Calu3 (cell line): Measurements from ENCODE around the gene AIG1. TPM values are rescaled to one million over a fixed set of nuclear protein-coding genes. Genes with fewer than 3 reads are reported as not detected.

Experiments
- BruUV-seq: library from RNA; stranded (reverse); fragments of 400-500 nt; replicated peaks from 2 replicates; lab custom pipeline; 2021; lab: Mats Ljungman, UMichigan
- CTCF ChIA-PET: fragments of 300-600 bp; sonication (Branson Sonifier 250); formaldehyde crosslinking; loops from one replicate; lab custom pipeline; 2022; ENCODE audit warnings: antibody characterized with exemption; lab: Charles Lee
- DNase-seq: peaks from one replicate; pipeline ENCODE4 v3.0.0; 2022
- H3K27ac Mint-ChIP-seq: one replicate; pipeline ENCODE4 v1.8.0; 2022; ENCODE audit warnings: mixed read lengths; ENCODE audit not compliant: unreplicated experiment
- H3K27me3 Mint-ChIP-seq: one replicate; pipeline ENCODE4 v1.8.0; 2022; ENCODE audit warnings: mixed read lengths; ENCODE audit not compliant: unreplicated experiment
- H3K36me3 Mint-ChIP-seq: one replicate; pipeline ENCODE4 v1.8.0; 2022; ENCODE audit warnings: mild to moderate bottlenecking, moderate library complexity, mixed read lengths; ENCODE audit not compliant: insufficient read depth, unreplicated experiment
- H3K4me1 Mint-ChIP-seq: one replicate; pipeline ENCODE4 v1.8.0; 2022; ENCODE audit warnings: mild to moderate bottlenecking, low read depth, mixed read lengths; ENCODE audit not compliant: unreplicated experiment
- H3K4me3 Mint-ChIP-seq: one replicate; pipeline ENCODE4 v1.8.0; 2022; ENCODE audit warnings: mild to moderate bottlenecking, low read depth, moderate library complexity, mixed read lengths; ENCODE audit not compliant: unreplicated experiment
- H3K9me3 Mint-ChIP-seq: one replicate; pipeline ENCODE4 v1.8.0; 2022; ENCODE audit warnings: low read depth, mixed read lengths; ENCODE audit not compliant: unreplicated experiment
- intact Hi-C: fragments of 100-400 bp; cut with micrococcal nuclease; formaldehyde crosslinking; loops from one replicate; pipeline ENCODE4 v1.10.0; 2022; ENCODE audit not compliant: unreplicated experiment
- total RNA-seq: library from RNA; stranded (reverse); gene quantifications from 2 replicates; pipeline ENCODE4 v1.2.3, GENCODE V29; 2022
- TF ChIP-seq, protein P1 (sequence below): fragments of 200-600 bp; IDR thresholded peaks from one replicate; pipeline ENCODE4 v1.8.0; 2022; ENCODE audit warnings: antibody characterized with exemption; ENCODE audit not compliant: unreplicated experiment

The AIG1 gene
- total RNA-seq, 1 experiment from 2014 or later, result 57.2 TPM

DNA sequence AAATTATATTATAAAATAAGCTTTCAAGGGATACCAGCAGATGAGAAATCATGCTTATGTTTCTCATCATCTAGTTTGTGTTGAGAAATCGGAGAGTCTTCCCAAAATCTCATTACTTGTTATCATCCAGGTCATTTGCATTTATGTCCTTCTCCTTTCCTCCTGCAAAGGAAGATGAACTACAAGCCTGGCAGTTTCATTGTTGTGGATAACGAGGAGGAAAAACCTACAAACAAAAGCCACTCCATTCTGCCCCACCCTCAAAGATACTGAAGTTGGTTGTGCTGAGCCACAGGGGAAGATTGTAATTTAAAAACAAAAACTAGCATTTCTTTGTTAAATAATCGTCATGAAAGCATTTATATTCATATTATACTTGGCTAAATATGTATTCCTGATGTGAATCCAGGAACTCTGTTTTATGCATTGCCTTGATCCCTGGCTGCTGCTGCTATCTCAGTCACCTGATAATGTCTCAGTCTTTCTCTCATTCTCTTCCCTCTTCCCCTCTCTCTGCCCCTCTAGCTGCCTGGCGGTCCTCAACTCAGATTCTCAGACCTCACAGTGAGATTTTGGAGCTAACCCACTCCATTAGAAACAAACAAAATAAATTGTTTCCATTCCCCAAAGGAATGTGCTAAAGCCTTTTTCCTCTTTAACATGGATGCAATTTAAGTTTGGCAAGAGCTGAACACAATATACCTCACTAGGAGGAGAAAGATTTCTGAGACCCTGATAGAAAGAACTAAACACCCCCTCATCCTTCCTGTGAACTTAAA, 204.5 kb downstream of the AIG1 start:
- H3K27ac Mint-ChIP-seq, result no peak overlapping the region
- no peaks in the 10 kb centered on the region for H3K4me1 Mint-ChIP-seq
- no peak for DNase-seq
- H3K9me3 Mint-ChIP-seq, result no peaks in the 10 kb centered on the region
- H3K36me3 Mint-ChIP-seq, result no peaks in the 10 kb centered on the region
- intact Hi-C loops, result no loop called here
- no TSS peak for BruUV-seq
- no peaks in the 10 kb centered on the region for H3K27me3 Mint-ChIP-seq
- no peak overlapping the region for H3K4me3 Mint-ChIP-seq
- CTCF ChIA-PET, result interaction anchor here (0.7 kb wide), 1 partner anchor 18 kb away, joined by 3 read pairs; no protein-coding TSS in a partner anchor
- TF ChIP-seq, protein P1, sequence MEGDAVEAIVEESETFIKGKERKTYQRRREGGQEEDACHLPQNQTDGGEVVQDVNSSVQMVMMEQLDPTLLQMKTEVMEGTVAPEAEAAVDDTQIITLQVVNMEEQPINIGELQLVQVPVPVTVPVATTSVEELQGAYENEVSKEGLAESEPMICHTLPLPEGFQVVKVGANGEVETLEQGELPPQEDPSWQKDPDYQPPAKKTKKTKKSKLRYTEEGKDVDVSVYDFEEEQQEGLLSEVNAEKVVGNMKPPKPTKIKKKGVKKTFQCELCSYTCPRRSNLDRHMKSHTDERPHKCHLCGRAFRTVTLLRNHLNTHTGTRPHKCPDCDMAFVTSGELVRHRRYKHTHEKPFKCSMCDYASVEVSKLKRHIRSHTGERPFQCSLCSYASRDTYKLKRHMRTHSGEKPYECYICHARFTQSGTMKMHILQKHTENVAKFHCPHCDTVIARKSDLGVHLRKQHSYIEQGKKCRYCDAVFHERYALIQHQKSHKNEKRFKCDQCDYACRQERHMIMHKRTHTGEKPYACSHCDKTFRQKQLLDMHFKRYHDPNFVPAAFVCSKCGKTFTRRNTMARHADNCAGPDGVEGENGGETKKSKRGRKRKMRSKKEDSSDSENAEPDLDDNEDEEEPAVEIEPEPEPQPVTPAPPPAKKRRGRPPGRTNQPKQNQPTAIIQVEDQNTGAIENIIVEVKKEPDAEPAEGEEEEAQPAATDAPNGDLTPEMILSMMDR, result no peak

DNA sequence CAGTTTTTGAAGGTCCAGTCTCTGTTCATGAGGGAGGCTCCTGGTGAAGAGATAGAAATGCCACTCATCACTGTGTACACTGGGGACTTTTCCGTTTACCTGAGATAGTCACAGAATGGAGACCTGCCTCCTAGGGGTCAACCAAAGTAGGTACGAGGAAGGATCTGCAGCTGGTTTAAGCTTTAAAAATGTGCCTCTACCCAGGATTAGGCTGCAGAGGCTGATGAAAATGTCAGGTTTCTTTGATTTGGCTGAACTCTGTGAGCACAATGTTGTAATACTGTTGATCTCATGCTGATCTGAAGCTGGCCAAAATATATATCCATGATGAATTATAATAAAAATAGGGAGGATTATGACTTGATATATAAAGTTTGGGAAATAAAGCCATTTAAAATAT, 207.1 kb downstream of the AIG1 start:
- CTCF ChIA-PET, result no interaction called here
- Mint-ChIP-seq H3K9me3 (no peaks in the 10 kb centered on the region), H3K36me3 (no peaks in the 10 kb centered on the region), H3K27me3 (no peaks in the 10 kb centered on the region), H3K4me1 (no peaks in the 10 kb centered on the region), H3K27ac (no peak overlapping the region), H3K4me3 (no peak overlapping the region)
- DNase-seq, result no peak
- intact Hi-C loops, result no loop called here
- BruUV-seq, result no TSS peak
- TF ChIP-seq, protein P1, result no peak

DNA sequence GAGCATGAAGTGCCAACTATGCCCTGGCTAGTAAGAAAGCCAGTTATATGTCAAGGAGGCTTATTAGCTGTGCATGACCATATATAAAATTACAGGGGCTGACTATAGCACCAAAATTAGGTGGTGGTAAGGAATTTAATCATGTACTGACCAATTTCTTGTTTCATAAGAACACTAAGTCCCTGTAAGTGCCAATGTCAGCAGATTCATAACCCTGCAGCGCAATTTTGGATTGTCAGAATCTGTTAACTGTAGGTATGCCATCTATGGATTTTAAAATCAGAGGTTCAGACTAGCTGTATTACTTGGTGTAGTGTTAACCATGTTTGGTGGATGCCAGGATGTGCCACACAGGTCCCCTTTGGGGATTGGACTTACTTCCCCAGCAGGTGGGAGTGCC, 207.8 kb downstream of the AIG1 start:
- no peak for DNase-seq
- Mint-ChIP-seq H3K4me3 (no peak overlapping the region), H3K27ac (no peak overlapping the region), H3K27me3 (no peaks in the 10 kb centered on the region), H3K4me1 (no peaks in the 10 kb centered on the region), H3K36me3 (no peaks in the 10 kb centered on the region), H3K9me3 (no peaks in the 10 kb centered on the region)
- TF ChIP-seq, protein P1, result no peak
- CTCF ChIA-PET, result interaction anchor here (0.5 kb wide), 1 partner anchor 794 kb away, joined by 4 read pairs; no protein-coding TSS in a partner anchor
- intact Hi-C loops, result no loop called here
- no TSS peak for BruUV-seq

DNA sequence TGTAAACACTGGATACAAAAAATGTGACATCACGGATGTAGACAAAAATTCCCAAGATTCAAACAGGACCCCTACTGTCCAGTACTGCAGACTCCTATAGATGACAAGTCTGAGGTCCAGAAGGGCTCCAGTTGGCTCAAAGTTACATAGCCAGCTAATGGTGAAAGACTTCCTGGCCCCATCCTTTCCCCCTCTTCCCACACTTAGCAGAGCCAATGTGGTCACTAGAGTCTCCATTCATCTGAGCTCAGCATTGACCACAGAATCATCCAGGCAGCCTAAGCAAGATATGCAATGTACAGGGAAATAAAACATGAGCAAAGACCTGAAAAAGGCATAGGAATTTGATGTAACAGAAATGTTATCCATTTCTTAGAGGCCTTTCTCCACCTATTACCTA, 209.3 kb downstream of the AIG1 start:
- TF ChIP-seq, protein P1, result no peak
- DNase-seq, result no peak
- CTCF ChIA-PET, result no interaction called here
- intact Hi-C loops, result no loop called here
- Mint-ChIP-seq H3K4me3 (no peak overlapping the region), H3K36me3 (no peaks in the 10 kb centered on the region), H3K4me1 (no peaks in the 10 kb centered on the region), H3K9me3 (no peaks in the 10 kb centered on the region), H3K27me3 (no peaks in the 10 kb centered on the region), H3K27ac (no peak overlapping the region)
- no TSS peak for BruUV-seq
